HepG2 (cell line): Measurements from ENCODE around the gene UROS. TPM values are rescaled to one million over a fixed set of nuclear protein-coding genes. Genes with fewer than 3 reads are reported as not detected.

Source experiments
- ATAC-seq: fragments of 200-7000 bp; cut with Tn5 transposase; 3 replicates; pipeline ENCODE4 v1.9.1; 2020; ENCODE audit warnings: mild to moderate bottlenecking, moderate library complexity
- BruUV-seq: library from RNA; stranded (reverse); fragments of 400-500 nt; replicated peaks from 2 replicates; lab custom pipeline; 2021; lab: Mats Ljungman, UMichigan
- CTCF ChIA-PET: fragments of 300-600 bp; formaldehyde crosslinking; extraction: SDS; loops from one replicate; lab custom pipeline; 2021; ENCODE audit warnings: low total read pairs, inconsistent platforms, low intra/inter-chr PET ratio; lab: Yijun Ruan, JAX
- POLR2A ChIA-PET: fragments of 350-600 bp; sonication (Branson Sonifier 250); formaldehyde crosslinking; loops from one replicate; lab custom pipeline; 2020; ENCODE audit warnings: antibody characterized with exemption, inconsistent platforms; lab: Yijun Ruan, JAX
- DNase-seq: peaks from one replicate; pipeline ENCODE4 v3.0.0-alpha.2; 2015; ENCODE audit warnings: low spot score
- FAIRE-seq: peaks from 3 replicates; lab custom pipeline; 2011; peaks lifted over from hg19 to GRCh38; lab: Jason Lieb, UNC
- H2AFZ ChIP-seq: one replicate; pipeline ENCODE4 v1.6.1; 2011; ENCODE audit warnings: low read length, inconsistent platforms
- H3K27ac ChIP-seq: fragments of 300-600 bp; 3 replicates; pipeline ENCODE4 v1.8.0; 2011; ENCODE audit warnings: mixed run types, mild to moderate bottlenecking, mixed read lengths, low read length, inconsistent platforms; ENCODE audit not compliant: insufficient read depth; ENCODE audit errors: extremely low read length
- H3K27me3 ChIP-seq, 2 experiments: fragments of 200-600 bp in 1 of 2; 2 replicates in 1 of 2; 3 replicates in 1 of 2; pipeline versions ENCODE4 v1.6.0 to v1.8.0; 2011; ENCODE audit warnings: low read length in 2 of 2, mild to moderate bottlenecking in 2 of 2, moderate library complexity in 2 of 2, inconsistent platforms in 1 of 2; ENCODE audit not compliant: insufficient read depth in 2 of 2, control insufficient read depth in 1 of 2
- H3K36me3 ChIP-seq, 2 experiments: fragments of 200-600 bp in 1 of 2; replicated peaks in 1 of 2; 2 replicates in 1 of 2; 3 replicates in 1 of 2; pipeline versions ENCODE4 v1.5.1 to v1.8.0; 2011; ENCODE audit warnings: low read length in 2 of 2, inconsistent platforms in 1 of 2; ENCODE audit not compliant: insufficient read depth in 2 of 2, control insufficient read depth in 1 of 2
- H3K4me1 ChIP-seq: 2 replicates; pipeline ENCODE4 v1.5.1; 2012; ENCODE audit warnings: low read length, inconsistent platforms; ENCODE audit not compliant: insufficient read depth
- H3K4me2 ChIP-seq: 2 replicates; pipeline ENCODE4 v1.6.0; 2011; ENCODE audit warnings: low read depth, low read length, inconsistent platforms
- H3K4me3 ChIP-seq, 3 experiments: fragments of 200-600 bp in 1 of 3; sonication (generic), shearing (Covaris generic) in 1 of 3; replicated peaks in 1 of 3; 2 replicates each; pipeline ENCODE4 v1.5.1; 2011 to 2016; ENCODE audit warnings: low read length in 3 of 3, inconsistent platforms in 2 of 3, low read depth in 2 of 3, mild to moderate bottlenecking in 2 of 3, control low read depth in 1 of 3, mixed read lengths in 1 of 3; ENCODE audit not compliant: insufficient read depth in 1 of 3
- H3K79me2 ChIP-seq: one replicate; pipeline ENCODE4 v1.6.1; 2011; ENCODE audit warnings: low read length, inconsistent platforms; ENCODE audit not compliant: insufficient read depth
- H3K9ac ChIP-seq: 2 replicates; pipeline ENCODE4 v1.6.0; 2011; ENCODE audit warnings: mild to moderate bottlenecking, low read depth, low read length, inconsistent platforms; ENCODE audit not compliant: insufficient read depth
- H3K9me3 ChIP-seq: 2 replicates; pipeline ENCODE4 v1.5.1; 2012; ENCODE audit warnings: mild to moderate bottlenecking, low read length
- H4K20me1 ChIP-seq: 2 replicates; pipeline ENCODE4 v1.6.0; 2011; ENCODE audit warnings: inconsistent platforms, mild to moderate bottlenecking, low read length, moderate library complexity; ENCODE audit not compliant: insufficient read depth
- KDM1A ChIP-seq: IDR thresholded peaks from 2 replicates; pipeline ENCODE4 v1.6.1; 2016; ENCODE audit warnings: missing compliant biosample characterization
- MED1 ChIP-seq: sonication (generic); formaldehyde crosslinking; IDR thresholded peaks from 2 replicates; pipeline ENCODE4 v1.4.0; 2020; ENCODE audit warnings: missing genetic modification reagents
- RFX1 ChIP-seq: fragments of 450-650 bp; IDR thresholded peaks from 2 replicates; pipeline ENCODE4 v1.6.1; 2017
- SIX4 ChIP-seq: sonication (generic); formaldehyde crosslinking; IDR thresholded peaks from 2 replicates; pipeline ENCODE4 v1.4.0; 2020; ENCODE audit warnings: missing genetic modification reagents
- SNRNP70 ChIP-seq: fragments of 200-400 bp; formaldehyde crosslinking; IDR thresholded peaks from 2 replicates; pipeline ENCODE4 v1.6.1; 2017; ENCODE audit warnings: mild to moderate bottlenecking, low read depth, low read length, moderate library complexity
- SYNCRIP ChIP-seq: fragments of 200-400 bp; formaldehyde crosslinking; IDR thresholded peaks from 2 replicates; pipeline ENCODE4 v1.6.1; 2018; ENCODE audit warnings: mild to moderate bottlenecking, low read depth, low read length; ENCODE audit not compliant: insufficient read depth
- ZNF205 ChIP-seq: IDR thresholded peaks from 2 replicates; pipeline ENCODE4 v1.6.1; 2018; ENCODE audit warnings: missing biosample characterization, missing genetic modification reagents
- ZNF484 ChIP-seq: sonication (generic); formaldehyde crosslinking; IDR thresholded peaks from 2 replicates; pipeline ENCODE4 v1.5.1; 2020; ENCODE audit warnings: mild to moderate bottlenecking, low read depth, missing genetic modification reagents, borderline replicate concordance
- WGBS: methylation state at CpG from one replicate; pipeline ENCODE4 v1.1.6; 2017; ENCODE audit warnings: low lambda C conversion rate; 5-methylcytosine and 5-hydroxymethylcytosine counted together
- in situ Hi-C: cut with HindIII; loops from 2 replicates; pipeline ENCODE4 v1.10.0; 2017; ENCODE audit warnings: low pct_unique_long_range_greater_than_20kb; ENCODE audit not compliant: extremely low pct_ligation_motif_present
- intact Hi-C: fragments of 100-400 bp; cut with micrococcal nuclease; formaldehyde crosslinking; loops from one replicate; pipeline ENCODE4 v1.10.0; 2022; ENCODE audit not compliant: unreplicated experiment
- polyA plus RNA-seq, 8 experiments: library from polyadenylated mRNA; depleted of rRNA in 3 of 8; stranded (reverse) in 7 of 8; unstranded in 1 of 8; fragments of >200 nt; fragmentation: Illumina TruSeq in 4 of 8; extraction: Trizol in 4 of 8; gene quantifications; 2 replicates each; pipeline versions ENCODE4 v1.2.1 to v1.2.3, GENCODE V29; 2011 to 2016; ENCODE audit warnings: low read depth in 4 of 8, missing spikeins in 1 of 8, mixed read lengths in 1 of 8; ENCODE audit not compliant: insufficient read depth in 1 of 8
- total RNA-seq, 5 experiments: library from RNA; depleted of rRNA; stranded (reverse); fragments of >200 nt; fragmentation: Illumina TruSeq; extraction: Trizol; gene quantifications; 2 replicates each; pipeline ENCODE4 v1.2.3, GENCODE V29; 2016; ENCODE audit warnings: low read depth in 1 of 5

The UROS gene
- total and polyA plus RNA-seq, 2 of the 13 experiments (the other 11 are each of a cell fraction or from before 2014, with no cell fraction given), result 14.8 to 49.9 TPM

DNA sequence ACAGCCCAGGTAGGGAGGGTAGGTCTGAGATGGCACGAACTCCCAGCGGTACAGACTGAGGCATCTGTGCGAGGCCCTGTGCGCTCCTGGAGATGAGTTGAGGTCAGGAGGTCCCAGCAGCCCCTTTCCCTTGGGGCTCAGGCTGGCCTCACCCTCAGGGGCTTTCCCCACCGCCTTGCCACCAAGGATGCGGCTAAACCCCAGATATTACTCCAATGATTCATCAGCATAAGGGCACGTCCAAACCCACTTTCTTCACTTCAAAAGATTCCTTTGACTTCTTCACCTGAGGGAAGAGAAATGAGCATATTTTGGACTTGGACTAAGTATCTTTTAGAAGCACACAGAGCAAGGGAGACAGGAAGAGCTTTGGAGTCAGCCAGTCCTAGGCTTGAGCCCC lies 20.3 kb downstream of the UROS start:
- Histone ChIP-seq H3K27ac (no peak overlapping the region), H3K4me1 (peaks cover 21% of the 10 kb centered on the region), H3K36me3 (peaks cover 7 to 15% of the 10 kb centered on the region in 2 experiments), H3K9me3 (no peaks in the 10 kb centered on the region), H3K4me2 (no peak overlapping the region), H3K9ac (no peak overlapping the region), H3K4me3 (no peak overlapping the region), H2AFZ (no peak overlapping the region), H3K27me3 (no peaks in the 10 kb centered on the region), H3K79me2 (no peaks in the 10 kb centered on the region), H4K20me1 (no peaks in the 10 kb centered on the region)
- WGBS, result 97% methylated on average over 7 of the region's 7 CpGs
- intact Hi-C loops, result no loop called here
- no TSS peak for BruUV-seq
- ChIA-PET POLR2A (no interaction called here), CTCF (no interaction called here)
- no peak for DNase-seq
- ATAC-seq, result no peak
- in situ Hi-C loops, result no loop called here
- TF ChIP-seq RFX1 (no peak), MED1 (no peak), ZNF205 (CRISPR knock-in tag) (no peak), ZNF484 (CRISPR knock-in tag) (no peak), SIX4 (no peak), SNRNP70 (no peak)
- no peak for FAIRE-seq

DNA sequence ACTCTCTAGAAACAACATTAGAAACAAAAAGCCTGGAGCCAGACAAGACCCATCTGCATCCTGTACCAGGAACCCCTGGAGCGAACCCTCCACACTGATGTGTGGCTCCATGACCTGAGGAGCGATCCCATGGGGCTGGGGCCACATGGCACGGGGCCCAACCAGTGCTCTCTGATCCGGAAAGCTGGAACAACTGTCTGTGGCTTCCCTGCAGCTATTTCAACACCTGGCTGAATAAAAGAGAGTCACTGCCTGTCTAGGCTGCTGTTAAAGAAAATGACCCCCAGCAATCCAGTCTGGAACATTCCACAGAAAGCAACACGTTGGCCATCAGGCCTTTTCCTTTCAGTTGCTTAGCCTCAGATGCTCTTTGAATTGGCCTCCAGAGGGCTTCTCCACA lies 20.9 kb downstream of the UROS start:
- ChIA-PET POLR2A (no interaction called here), CTCF (no interaction called here)
- intact Hi-C loops, result no loop called here
- Histone ChIP-seq H3K79me2 (no peaks in the 10 kb centered on the region), H3K9ac (no peak overlapping the region), H3K9me3 (no peaks in the 10 kb centered on the region), H3K4me1 (peaks cover 28% of the 10 kb centered on the region), H3K27ac (no peak overlapping the region), H2AFZ (no peak overlapping the region), H4K20me1 (no peaks in the 10 kb centered on the region), H3K4me3 (no peak overlapping the region), H3K27me3 (no peaks in the 10 kb centered on the region), H3K36me3 (peaks cover 6 to 15% of the 10 kb centered on the region in 2 experiments), H3K4me2 (no peak overlapping the region)
- in situ Hi-C loops, result no loop called here
- no peak for DNase-seq
- ATAC-seq, result no peak
- FAIRE-seq, result no peak
- WGBS, result 86% methylated on average over 3 of the region's 5 CpGs
- no peak for TF ChIP-seq SYNCRIP
- no peak for TF ChIP-seq KDM1A (CRISPR knock-in tag)
- no TSS peak for BruUV-seq
